GM12873 (cell line): ENCODE data around the gene TBC1D14.

Experiments
- CTCF ChIP-seq: IDR thresholded peaks from 2 replicates; pipeline ENCODE4 v1.5.1; 2012; ENCODE audit warnings: low read depth, mild to moderate bottlenecking, moderate library complexity, low read length, control low read depth; ENCODE audit not compliant: insufficient read depth; ENCODE audit errors: missing control alignments

The TBC1D14 gene

GRCh38 chr4:6913350-6913905, 3.8 kb downstream of the TBC1D14 start:
- no peak for TF ChIP-seq CTCF

- no peak for TF ChIP-seq CTCF
Observed at GRCh38 chr4:6914448-6914847, 4.8 kb downstream of the TBC1D14 start.

GRCh38 chr4:6915041-6916005, 5.7 kb downstream of the TBC1D14 start:
- no peak for TF ChIP-seq CTCF

- TF ChIP-seq CTCF, result no peak
Observed at GRCh38 chr4:6916069-6916586, 6.5 kb downstream of the TBC1D14 start.

- no peak for TF ChIP-seq CTCF
Observed at GRCh38 chr4:6916587-6917460, 7.2 kb downstream of the TBC1D14 start.

GRCh38 chr4:6917461-6918271, 8.0 kb downstream of the TBC1D14 start:
- peak; percentile 72 for TF ChIP-seq CTCF
